GM12873 (cell line): Measurements from ENCODE around the gene CDC40.

Experiments
- CTCF ChIP-seq: IDR thresholded peaks from 2 replicates; pipeline ENCODE4 v1.5.1; 2012; ENCODE audit warnings: low read depth, mild to moderate bottlenecking, moderate library complexity, low read length, control low read depth; ENCODE audit not compliant: insufficient read depth; ENCODE audit errors: missing control alignments

The CDC40 gene

DNA sequence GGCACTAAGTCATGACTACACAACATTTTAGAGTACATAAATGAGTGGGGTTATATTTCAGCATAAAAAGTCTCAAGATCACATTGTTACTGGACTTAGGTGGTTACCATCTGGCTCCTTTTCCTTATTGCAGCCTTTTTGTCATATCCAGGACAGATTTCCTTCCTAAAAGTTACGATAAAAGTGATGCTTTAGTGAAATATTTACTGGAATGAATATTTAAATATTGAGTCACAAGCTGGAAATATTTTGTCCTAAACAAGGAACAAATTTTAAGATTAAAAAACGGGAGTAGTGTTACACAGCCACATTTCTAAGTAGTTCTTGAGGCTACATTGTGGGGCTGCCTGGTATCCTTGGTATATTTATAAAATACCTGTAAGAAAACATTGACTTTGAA is 52.2 kb downstream of the CDC40 start:
- no peak for TF ChIP-seq CTCF

DNA sequence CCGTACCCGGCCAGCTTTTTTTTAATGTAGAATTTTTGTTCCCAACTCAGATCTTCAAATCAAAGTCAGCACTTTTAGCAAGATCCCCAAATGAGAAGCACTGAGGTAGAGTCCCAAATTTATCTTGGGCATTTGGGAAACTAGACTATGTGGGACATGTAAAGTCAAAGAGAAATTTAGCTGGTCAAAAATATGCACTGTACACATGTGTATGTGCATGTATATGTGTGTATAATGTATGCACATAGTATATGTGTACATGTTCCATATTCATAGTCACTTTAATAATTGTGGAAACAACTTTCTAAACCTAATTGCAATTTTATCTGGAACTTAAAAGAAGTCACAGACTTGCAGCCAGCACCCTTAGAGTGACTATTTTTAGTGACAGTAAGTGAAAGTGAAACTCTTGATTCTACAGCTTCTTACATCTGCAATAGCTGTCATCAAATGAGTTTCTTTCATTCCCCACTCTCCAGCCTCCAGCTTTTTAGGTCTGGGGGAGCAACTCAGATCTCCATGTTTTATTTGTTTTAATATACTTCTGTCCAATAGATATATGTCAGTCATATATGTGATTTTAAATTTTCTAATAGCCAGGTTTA is 53.6 kb downstream of the CDC40 start:
- no peak for TF ChIP-seq CTCF

GRCh38 chr6:110239526-110240274 is 59.5 kb downstream of the CDC40 start:
- TF ChIP-seq CTCF, result no peak

- TF ChIP-seq CTCF, result no peak
Measured at GRCh38 chr6:110246378-110246777, 66.2 kb downstream of the CDC40 start.

DNA sequence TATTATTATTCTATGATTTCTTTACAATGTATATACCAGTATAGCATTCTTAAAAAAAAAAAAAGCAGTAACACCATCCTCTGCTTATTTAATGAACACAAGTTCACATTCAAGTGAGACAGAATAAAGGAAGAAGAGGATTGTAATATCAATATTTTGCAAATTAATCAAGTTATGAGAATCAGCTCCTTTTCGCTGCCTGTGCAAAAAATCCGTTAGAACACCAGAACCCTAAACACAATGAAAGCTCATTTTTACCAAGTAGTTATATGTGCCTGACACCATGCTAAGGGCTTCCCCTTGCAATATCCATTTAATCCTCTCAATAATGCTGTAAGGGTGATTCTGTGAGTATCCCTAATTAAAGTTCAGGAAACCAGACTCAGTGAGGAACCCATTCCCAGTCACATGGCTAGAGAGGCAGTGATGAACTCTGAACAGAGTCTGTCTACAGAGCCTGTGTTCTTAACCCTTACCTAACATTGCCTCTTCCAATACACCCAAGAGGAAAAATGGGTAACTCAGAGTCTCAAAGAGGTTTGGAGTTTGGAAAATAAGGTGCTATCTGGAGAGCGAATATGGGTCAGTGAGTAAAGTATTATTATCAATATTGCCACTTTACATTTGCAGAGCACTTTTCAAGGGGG is 66.8 kb downstream of the CDC40 start:
- TF ChIP-seq CTCF, result no peak

- no peak for TF ChIP-seq CTCF
Measured at GRCh38 chr6:110250058-110250457, 69.8 kb downstream of the CDC40 start.

- no peak for TF ChIP-seq CTCF
Measured at GRCh38 chr6:110250838-110251237, 70.6 kb downstream of the CDC40 start.
